NOMO-1 treated with DMSO at 0.1 percent for 48 hours (cell line): ENCODE data around the gene PGS1.
A peak's percentile ranks its signal among the peaks of the same experiment; 100 is the strongest.

Source experiments
- DNase-seq: peaks from one replicate; lab custom pipeline; 2025; ENCODE audit not compliant: unreplicated experiment; lab: John Stamatoyannopoulos, UW

Gene PGS1

GRCh38 chr17:78345791-78346494 is 32.5 kb upstream of the PGS1 start:
- DNase-seq, result no peak

GRCh38 chr17:78346605-78347250 is 31.7 kb upstream of the PGS1 start:
- DNase-seq, result no peak

- DNase-seq, result no peak
Observed at GRCh38 chr17:78347453-78347852, 31.0 kb upstream of the PGS1 start.

GRCh38 chr17:78348055-78348770 is 30.2 kb upstream of the PGS1 start:
- no peak for DNase-seq

GRCh38 chr17:78349891-78350642 is 28.4 kb upstream of the PGS1 start:
- DNase-seq, result no peak

GRCh38 chr17:78351449-78352006 is 26.9 kb upstream of the PGS1 start:
- DNase-seq, result no peak

GRCh38 chr17:78353834-78354233 is 24.6 kb upstream of the PGS1 start:
- DNase-seq, result no peak

GRCh38 chr17:78355045-78355641 is 23.3 kb upstream of the PGS1 start:
- DNase-seq, result no peak

- DNase-seq, result no peak
Observed at GRCh38 chr17:78355701-78356100, 22.7 kb upstream of the PGS1 start.

- peak; percentile 92 for DNase-seq
Observed at GRCh38 chr17:78356101-78356713, 22.2 kb upstream of the PGS1 start.

GRCh38 chr17:78357177-78357586 is 21.3 kb upstream of the PGS1 start:
- no peak for DNase-seq

GRCh38 chr17:78357672-78358537 is 20.5 kb upstream of the PGS1 start:
- DNase-seq, result no peak

GRCh38 chr17:78358538-78359320 is 19.7 kb upstream of the PGS1 start:
- no peak for DNase-seq

- DNase-seq, result no peak
Observed at GRCh38 chr17:78359321-78359996, 19.0 kb upstream of the PGS1 start.

- peak; percentile 95 for DNase-seq
Observed at GRCh38 chr17:78359997-78360370, 18.5 kb upstream of the PGS1 start, which contains the start of gene SOCS3. TSS of gene SOCS3 (minus strand) at chr17:78360077. CDS start at chr17:78359095, 982 bp downstream.

GRCh38 chr17:78360371-78361224 is 17.9 kb upstream of the PGS1 start:
- DNase-seq, result peak; percentile 69

- no peak for DNase-seq
Observed at GRCh38 chr17:78361225-78361701, 17.2 kb upstream of the PGS1 start.
